ENCODE measurements around the gene PDE4B.
"Not testable (repeated sequence)": the region's sequence is repeated elsewhere in the genome, so short reads cannot be mapped to it uniquely, and the experiment has no call there.

GRCh38 chr1:65878342-65878741, 85.6 kb downstream of the PDE4B start:
- not testable (repeated sequence) for TF ChIP-seq CTCF (optimal IDR thresholded peaks at IDR 0.05 in 1 of 3, IDR thresholded peaks at IDR 0.05 in 1 of 3, conservative IDR thresholded peaks at IDR 0.05 in 1 of 3; ENCODE audit: extremely low read depth in 1 of 3, insufficient read depth in 2 of 3, low read length in 3 of 3); EZH2 (IDR thresholded peaks at IDR 0.05; ENCODE audit: low read length)

Measured in keratinocyte (primary cell).